ENCODE measurements around the gene SLC35B2. TPM values are rescaled to one million over a fixed set of nuclear protein-coding genes. Genes with fewer than 3 reads are reported as not detected.
A peak's percentile ranks its signal among the peaks of the same experiment; 100 is the strongest.

Gene SLC35B2
- total RNA-seq, 1 donor from 2014 or later = 71.8 TPM

DNA sequence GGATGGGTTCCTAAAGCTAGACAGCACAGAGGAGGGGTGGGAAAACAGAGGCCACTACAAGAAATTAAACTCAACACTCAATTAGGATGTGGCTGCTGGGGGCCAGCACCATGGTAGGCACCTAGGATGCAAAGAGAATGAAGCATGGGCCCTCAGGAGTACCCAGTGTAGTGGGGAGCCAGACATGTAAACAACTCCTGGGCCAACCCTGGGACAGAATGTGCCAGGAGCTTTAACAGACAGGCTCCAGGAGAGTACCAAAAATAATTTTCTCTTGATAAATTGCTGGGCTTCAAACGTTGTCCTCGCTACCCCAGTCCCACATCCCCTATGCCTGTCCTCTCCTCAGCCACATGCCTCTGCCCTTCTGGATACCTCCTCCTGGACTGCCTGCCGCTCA, 14.6 kb upstream of the SLC35B2 start:
- H3K4me3 Mint-ChIP-seq (ENCODE audit: unreplicated experiment) = peak overlapping the region; percentile 92
- DNase-seq = no peak
- no peaks in the 10 kb centered on the region for H3K36me3 Mint-ChIP-seq (ENCODE audit: unreplicated experiment)
- peak overlapping the region; percentile 96 for H3K27ac Mint-ChIP-seq (ENCODE audit: unreplicated experiment)
- H3K4me1 Mint-ChIP-seq (ENCODE audit: low read depth, unreplicated experiment) = peaks cover 42% of the 10 kb centered on the region
- TF ChIP-seq, protein P1, sequence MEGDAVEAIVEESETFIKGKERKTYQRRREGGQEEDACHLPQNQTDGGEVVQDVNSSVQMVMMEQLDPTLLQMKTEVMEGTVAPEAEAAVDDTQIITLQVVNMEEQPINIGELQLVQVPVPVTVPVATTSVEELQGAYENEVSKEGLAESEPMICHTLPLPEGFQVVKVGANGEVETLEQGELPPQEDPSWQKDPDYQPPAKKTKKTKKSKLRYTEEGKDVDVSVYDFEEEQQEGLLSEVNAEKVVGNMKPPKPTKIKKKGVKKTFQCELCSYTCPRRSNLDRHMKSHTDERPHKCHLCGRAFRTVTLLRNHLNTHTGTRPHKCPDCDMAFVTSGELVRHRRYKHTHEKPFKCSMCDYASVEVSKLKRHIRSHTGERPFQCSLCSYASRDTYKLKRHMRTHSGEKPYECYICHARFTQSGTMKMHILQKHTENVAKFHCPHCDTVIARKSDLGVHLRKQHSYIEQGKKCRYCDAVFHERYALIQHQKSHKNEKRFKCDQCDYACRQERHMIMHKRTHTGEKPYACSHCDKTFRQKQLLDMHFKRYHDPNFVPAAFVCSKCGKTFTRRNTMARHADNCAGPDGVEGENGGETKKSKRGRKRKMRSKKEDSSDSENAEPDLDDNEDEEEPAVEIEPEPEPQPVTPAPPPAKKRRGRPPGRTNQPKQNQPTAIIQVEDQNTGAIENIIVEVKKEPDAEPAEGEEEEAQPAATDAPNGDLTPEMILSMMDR (IDR thresholded peaks at IDR 0.05; ENCODE audit: partially characterized antibody, unreplicated experiment) = no peak
- peaks cover 23% of the 10 kb centered on the region for H3K27me3 Mint-ChIP-seq (ENCODE audit: unreplicated experiment)
- H3K9me3 Mint-ChIP-seq (ENCODE audit: unreplicated experiment) = peaks cover 24% of the 10 kb centered on the region

DNA sequence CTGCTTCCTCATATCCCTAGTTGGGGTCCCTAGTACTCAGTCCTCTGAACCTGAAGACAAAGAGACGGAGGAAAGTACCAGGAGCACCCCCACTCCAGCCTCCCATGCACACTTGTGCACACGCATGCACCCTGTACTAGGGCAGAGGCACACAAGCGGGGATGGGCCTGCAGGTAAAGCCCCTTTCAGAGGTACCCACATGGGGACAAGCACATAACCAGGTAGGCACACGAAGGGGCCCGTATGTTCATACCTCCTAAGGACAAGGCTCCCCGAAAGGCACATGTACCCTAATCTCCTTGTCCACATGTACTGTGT, 14.0 kb upstream of the SLC35B2 start:
- peaks cover 22% of the 10 kb centered on the region for H3K27me3 Mint-ChIP-seq (ENCODE audit: unreplicated experiment)
- peaks cover 24% of the 10 kb centered on the region for H3K9me3 Mint-ChIP-seq (ENCODE audit: unreplicated experiment)
- no peak for DNase-seq
- TF ChIP-seq, protein P1 (IDR thresholded peaks at IDR 0.05; ENCODE audit: partially characterized antibody, unreplicated experiment) = no peak
- peak overlapping the region; percentile 96 for H3K27ac Mint-ChIP-seq (ENCODE audit: unreplicated experiment)
- H3K4me3 Mint-ChIP-seq (ENCODE audit: unreplicated experiment) = peak overlapping the region; percentile 92
- H3K4me1 Mint-ChIP-seq (ENCODE audit: low read depth, unreplicated experiment) = peaks cover 39% of the 10 kb centered on the region
- H3K36me3 Mint-ChIP-seq (ENCODE audit: unreplicated experiment) = no peaks in the 10 kb centered on the region

DNA sequence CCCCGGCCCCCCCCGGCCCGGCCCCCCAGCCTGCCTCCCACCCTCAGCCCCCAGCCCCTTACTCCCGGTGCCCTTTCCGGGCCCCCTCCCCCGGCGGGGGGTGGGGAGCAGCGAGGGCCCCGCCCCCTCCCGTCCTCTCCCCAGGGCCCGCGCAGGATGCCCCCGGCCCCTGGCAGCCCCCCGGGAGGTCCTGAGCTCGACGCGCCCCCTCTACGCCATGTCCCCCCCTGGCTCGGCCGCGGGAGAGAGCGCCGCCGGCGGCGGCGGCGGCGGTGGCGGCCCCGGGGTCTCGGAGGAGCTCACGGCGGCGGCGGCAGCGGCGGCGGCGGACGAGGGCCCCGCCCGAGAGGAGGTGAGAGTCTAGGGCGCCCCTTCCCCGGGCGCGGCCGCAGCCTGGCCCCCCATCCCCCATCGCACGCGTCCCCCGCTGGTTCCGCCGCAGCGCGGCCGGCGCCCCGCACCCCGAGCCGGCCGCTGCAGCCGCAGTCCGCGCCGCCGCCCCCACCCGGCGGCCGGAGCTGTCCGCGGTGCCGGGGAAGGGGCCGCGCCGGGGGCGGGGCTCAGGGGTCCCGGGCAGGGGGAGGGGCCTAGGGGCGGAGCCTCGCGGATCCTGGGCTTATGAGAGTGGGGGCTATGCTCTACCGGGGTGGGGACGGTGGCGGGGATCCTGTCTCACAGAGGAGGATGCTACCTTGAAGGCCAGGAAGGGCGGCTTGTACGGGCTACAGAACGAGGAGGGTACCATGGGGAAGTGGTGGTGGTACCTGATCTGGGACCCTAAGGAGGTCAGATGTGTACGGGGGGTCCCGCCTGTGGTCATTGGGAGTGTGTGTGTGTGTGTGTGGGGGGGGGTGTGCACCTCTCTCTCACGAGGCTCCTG, 13.4 kb upstream of the SLC35B2 start:
- DNase-seq = peak; percentile 87
- Mint-ChIP-seq H3K27me3 (ENCODE audit: unreplicated experiment) (peaks cover 23% of the 10 kb centered on the region), H3K36me3 (ENCODE audit: unreplicated experiment) (no peaks in the 10 kb centered on the region), H3K9me3 (ENCODE audit: unreplicated experiment) (peaks cover 24% of the 10 kb centered on the region), H3K4me1 (ENCODE audit: low read depth, unreplicated experiment) (peaks cover 39% of the 10 kb centered on the region), H3K27ac (ENCODE audit: unreplicated experiment) (peak overlapping the region; percentile 96), H3K4me3 (ENCODE audit: unreplicated experiment) (peak overlapping the region; percentile 92)
- TF ChIP-seq, protein P1 (IDR thresholded peaks at IDR 0.05; ENCODE audit: partially characterized antibody, unreplicated experiment) = no peak

DNA sequence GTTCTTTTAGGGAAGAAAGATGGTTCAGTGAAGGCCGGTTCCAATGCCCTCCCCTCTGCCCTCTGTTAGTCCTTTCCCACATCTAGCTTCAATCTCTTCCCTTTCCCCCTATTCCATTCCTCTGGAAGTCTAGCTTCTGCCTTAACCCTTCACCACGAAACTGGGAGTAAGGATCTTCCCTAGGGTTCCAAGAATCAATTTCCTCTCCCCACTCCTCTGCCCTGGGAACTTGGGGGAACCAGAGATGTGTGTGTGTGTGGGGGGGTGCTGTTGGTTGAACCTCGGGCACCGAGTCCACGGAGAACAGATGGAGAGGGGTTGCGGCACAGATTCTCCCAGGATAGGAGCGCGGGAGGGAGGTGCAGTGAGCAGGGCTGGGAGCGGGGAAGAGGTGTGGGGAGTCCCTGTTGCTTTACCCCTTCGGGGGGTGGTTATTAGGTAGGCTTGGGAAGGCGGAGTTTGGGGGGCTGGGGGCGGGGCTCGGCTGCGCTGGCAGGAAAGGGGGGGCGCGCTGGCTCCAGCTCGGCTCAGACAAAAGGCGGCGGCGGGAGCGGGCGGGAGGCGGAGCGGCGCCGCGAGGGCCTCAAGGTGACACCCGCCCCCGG, 12.7 kb upstream of the SLC35B2 start, which contains the start of gene TMEM151B:
TSS of gene TMEM151B (plus strand) at position 530 of the 605 bp plus-strand sequence. CDS start 293 bp downstream, outside the sequence.
- H3K9me3 Mint-ChIP-seq (ENCODE audit: unreplicated experiment) = peaks cover 26% of the 10 kb centered on the region
- peaks cover 40% of the 10 kb centered on the region for H3K4me1 Mint-ChIP-seq (ENCODE audit: low read depth, unreplicated experiment)
- peaks cover 25% of the 10 kb centered on the region for H3K27me3 Mint-ChIP-seq (ENCODE audit: unreplicated experiment)
- DNase-seq = peak; percentile 61
- H3K27ac Mint-ChIP-seq (ENCODE audit: unreplicated experiment) = peak within 1 kb of the TSS; percentile 96
- H3K4me3 Mint-ChIP-seq (ENCODE audit: unreplicated experiment) = peak within 1 kb of the TSS; percentile 92
- no peaks in the 10 kb centered on the region for H3K36me3 Mint-ChIP-seq (ENCODE audit: unreplicated experiment)
- TF ChIP-seq, protein P1 (IDR thresholded peaks at IDR 0.05; ENCODE audit: partially characterized antibody, unreplicated experiment) = no peak

All from glutamatergic neuron (in vitro differentiated cells).